Neural progenitor cell (in vitro differentiated cells): ENCODE results near the gene TUBB. TPM values are rescaled to one million over a fixed set of nuclear protein-coding genes. Genes with fewer than 3 reads are reported as not detected.

Source experiments
- DNase-seq: peaks from one replicate; pipeline ENCODE4 v3.0.0-alpha.2; 2016; ENCODE audit warnings: low spot score
- H2AFZ ChIP-seq: fragments of 200-600 bp; sonication (generic); replicated peaks from 2 replicates; pipeline ENCODE4 v1.6.1; 2016; ENCODE audit warnings: antibody characterized with exemption
- H3F3A ChIP-seq: fragments of 200-600 bp; sonication (generic); 2 replicates; pipeline ENCODE4 v1.6.1; 2016; ENCODE audit warnings: antibody characterized with exemption, low read depth
- H3K27ac ChIP-seq: fragments of 200-600 bp; sonication (generic); 2 replicates; pipeline ENCODE4 v1.5.1; 2016; ENCODE audit warnings: mild to moderate bottlenecking
- H3K27me3 ChIP-seq: fragments of 200-600 bp; sonication (generic); 2 replicates; pipeline ENCODE4 v1.6.1; 2016; ENCODE audit warnings: mild to moderate bottlenecking, moderate library complexity
- H3K36me3 ChIP-seq: fragments of 200-600 bp; sonication (generic); 2 replicates; pipeline ENCODE4 v1.5.1; 2016
- H3K4me1 ChIP-seq: fragments of 200-600 bp; sonication (generic); 2 replicates; pipeline ENCODE4 v1.6.1; 2016; ENCODE audit warnings: mixed run types
- H3K4me2 ChIP-seq: fragments of 200-600 bp; sonication (generic); 2 replicates; pipeline ENCODE4 v1.6.1; 2016
- H3K4me3 ChIP-seq: fragments of 200-600 bp; sonication (generic); 2 replicates; pipeline ENCODE4 v1.5.1; 2016
- H3K79me2 ChIP-seq: fragments of 200-600 bp; sonication (generic); 2 replicates; pipeline ENCODE4 v1.6.1; 2016; ENCODE audit warnings: low read depth
- H3K9ac ChIP-seq: fragments of 200-600 bp; sonication (generic); 2 replicates; pipeline ENCODE4 v1.6.1; 2016
- H3K9me3 ChIP-seq: fragments of 200-600 bp; sonication (generic); 2 replicates; pipeline ENCODE4 v1.5.1; 2016; ENCODE audit warnings: low read depth
- H4K20me1 ChIP-seq: fragments of 200-600 bp; sonication (generic); 2 replicates; pipeline ENCODE4 v1.6.1; 2016; ENCODE audit warnings: low read depth
- H3K27ac Mint-ChIP-seq: 3 replicates; pipeline ENCODE4 v1.8.0; 2021; ENCODE audit warnings: mixed read lengths
- H3K27me3 Mint-ChIP-seq: 2 replicates; pipeline ENCODE4 v1.8.0; 2022; ENCODE audit warnings: low read depth, mild to moderate bottlenecking, inconsistent platforms, moderate library complexity, mixed read lengths; ENCODE audit not compliant: insufficient read depth
- H3K36me3 Mint-ChIP-seq: 3 replicates; pipeline ENCODE4 v1.8.0; 2021; ENCODE audit warnings: mixed read lengths
- H3K4me1 Mint-ChIP-seq: 3 replicates; pipeline ENCODE4 v1.8.0; 2021; ENCODE audit warnings: mixed read lengths
- H3K4me3 Mint-ChIP-seq: 3 replicates; pipeline ENCODE4 v1.8.0; 2021; ENCODE audit warnings: mild to moderate bottlenecking, moderate library complexity, mixed read lengths
- H3K9me3 Mint-ChIP-seq: 3 replicates; pipeline ENCODE4 v1.8.0; 2020; ENCODE audit warnings: mixed read lengths
- CTCF ChIP-seq: fragments of 200-600 bp; sonication (generic); IDR thresholded peaks from 2 replicates; pipeline ENCODE4 v1.5.1; 2017; ENCODE audit warnings: antibody characterized with exemption, mild to moderate bottlenecking
- EZH2 ChIP-seq: fragments of 200-600 bp; sonication (generic); IDR thresholded peaks from 2 replicates; pipeline ENCODE4 v1.6.1; 2017; ENCODE audit warnings: antibody characterized with exemption, mild to moderate bottlenecking, moderate library complexity
- EZH2phosphoT487 ChIP-seq: fragments of 200-600 bp; sonication (generic); IDR thresholded peaks from 2 replicates; pipeline ENCODE4 v1.6.1; 2017; ENCODE audit warnings: antibody characterized with exemption
- total RNA-seq: library from RNA; depleted of rRNA; stranded (reverse); fragments of >200 nt; gene quantifications from 2 replicates; pipeline ENCODE4 v1.2.3, GENCODE V29; 2015; ENCODE audit warnings: low replicate concordance

TUBB gene
- total RNA-seq, 1 donor from 2014 or later, result 1,479 TPM

- H3K27ac ChIP-seq, result no peak overlapping the region
- no peak for DNase-seq
- H3K36me3 Mint-ChIP-seq, result peaks cover 14% of the 10 kb centered on the region
- H3F3A ChIP-seq, result peaks cover 30% of the 10 kb centered on the region
- peaks cover 78% of the 10 kb centered on the region for H3K4me1 Mint-ChIP-seq
- peak overlapping the region; percentile 87 for H3K4me3 Mint-ChIP-seq
- peaks cover 57% of the 10 kb centered on the region for H4K20me1 ChIP-seq
- H3K4me1 ChIP-seq, result peaks cover 68% of the 10 kb centered on the region
- H3K79me2 ChIP-seq, result peaks cover 77% of the 10 kb centered on the region
- no peaks in the 10 kb centered on the region for H3K36me3 ChIP-seq
- peak overlapping the region; percentile 89 for H3K27ac Mint-ChIP-seq
- no peaks in the 10 kb centered on the region for H3K27me3 ChIP-seq
- H3K9me3 Mint-ChIP-seq, result no peaks in the 10 kb centered on the region
- H3K9me3 ChIP-seq, result no peaks in the 10 kb centered on the region
- no peak for TF ChIP-seq EZH2phosphoT487
- TF ChIP-seq CTCF, result no peak
- no peak for TF ChIP-seq EZH2
- H2AFZ ChIP-seq, result no peak overlapping the region
- peak overlapping the region; percentile 41 for H3K4me3 ChIP-seq
- peaks cover 9% of the 10 kb centered on the region for H3K27me3 Mint-ChIP-seq
- H3K9ac ChIP-seq, result no peak overlapping the region
- peak overlapping the region; percentile 97 for H3K4me2 ChIP-seq
Observed at GRCh38 chr6:30683980-30684338, 36.2 kb upstream of the TUBB start.

- Histone ChIP-seq H2AFZ (no peak overlapping the region), H3K4me2 (peak overlapping the region; percentile 97), H3K4me1 (peaks cover 65% of the 10 kb centered on the region), H3K4me3 (peak overlapping the region; percentile 41), H3K27me3 (no peaks in the 10 kb centered on the region), H3K9ac (no peak overlapping the region), H3K9me3 (no peaks in the 10 kb centered on the region), H3K27ac (no peak overlapping the region), H3F3A (peaks cover 30% of the 10 kb centered on the region), H3K36me3 (no peaks in the 10 kb centered on the region), H3K79me2 (peaks cover 81% of the 10 kb centered on the region), H4K20me1 (peaks cover 52% of the 10 kb centered on the region)
- no peak for TF ChIP-seq CTCF
- no peak for TF ChIP-seq EZH2phosphoT487
- no peak for TF ChIP-seq EZH2
- H3K27me3 Mint-ChIP-seq, result peaks cover 8% of the 10 kb centered on the region
- peaks cover 11% of the 10 kb centered on the region for H3K36me3 Mint-ChIP-seq
- no peaks in the 10 kb centered on the region for H3K9me3 Mint-ChIP-seq
- H3K27ac Mint-ChIP-seq, result peak overlapping the region; percentile 93
- no peak for DNase-seq
- H3K4me3 Mint-ChIP-seq, result peak overlapping the region; percentile 95
- H3K4me1 Mint-ChIP-seq, result peaks cover 80% of the 10 kb centered on the region
Observed at GRCh38 chr6:30684386-30685156, 35.6 kb upstream of the TUBB start.

DNA sequence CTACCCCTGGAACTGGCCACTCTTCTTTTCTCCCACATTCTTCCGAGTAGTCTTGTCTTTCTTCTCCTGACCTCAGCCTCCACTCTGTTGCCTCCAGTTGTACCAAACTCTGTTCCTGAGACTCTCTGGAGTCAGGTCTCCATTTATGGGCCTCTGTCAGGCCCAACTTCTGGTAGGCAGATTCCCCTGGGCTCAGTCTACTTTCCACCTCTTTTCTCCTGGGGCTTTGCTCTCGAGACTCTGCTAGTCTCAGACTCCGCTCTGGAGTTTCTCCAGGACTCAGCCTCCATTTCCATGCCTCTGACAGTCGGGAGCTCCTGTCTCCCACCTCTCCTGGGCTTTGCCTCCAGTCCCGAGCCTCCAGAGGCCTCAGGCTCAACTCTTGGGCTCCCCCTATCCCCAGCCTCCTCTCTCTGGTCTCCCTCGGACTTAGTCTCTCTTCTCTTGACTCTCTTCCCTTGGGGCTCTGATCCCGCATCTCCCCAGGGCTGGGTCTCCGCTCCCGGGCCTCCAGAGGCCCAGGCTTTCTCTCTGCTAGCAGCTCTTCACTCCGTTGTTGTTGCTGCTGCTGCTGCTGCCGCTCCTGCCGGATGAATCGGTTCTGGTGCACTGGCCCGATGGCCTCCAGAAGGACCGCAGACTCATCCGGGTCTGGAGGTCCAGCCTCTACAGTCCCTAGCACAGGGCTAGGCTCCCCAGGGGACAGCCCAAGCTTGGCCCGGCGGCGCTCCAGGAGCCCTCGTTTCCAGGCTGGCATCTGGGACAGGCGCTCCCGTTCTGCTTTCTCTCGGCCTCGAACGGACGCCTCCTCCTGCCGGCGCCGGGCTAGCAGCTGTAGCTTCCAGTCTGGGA lies 34.8 kb upstream of the TUBB start:
- Histone ChIP-seq H3K27ac (no peak overlapping the region), H3K79me2 (peaks cover 85% of the 10 kb centered on the region)
- peaks cover 80% of the 10 kb centered on the region for H3K4me1 Mint-ChIP-seq

More for the DNA sequence above, 34.8 kb upstream of the TUBB start:
- Histone ChIP-seq H3F3A (peaks cover 30% of the 10 kb centered on the region), H3K9ac (peak overlapping the region; percentile 8), H3K4me1 (peaks cover 65% of the 10 kb centered on the region), H3K9me3 (no peaks in the 10 kb centered on the region), H2AFZ (no peak overlapping the region), H3K27me3 (no peaks in the 10 kb centered on the region), H3K36me3 (no peaks in the 10 kb centered on the region), H4K20me1 (peaks cover 44% of the 10 kb centered on the region), H3K4me2 (peak overlapping the region; percentile 97), H3K4me3 (peak overlapping the region; percentile 90)
- Mint-ChIP-seq H3K27ac (peak overlapping the region; percentile 93), H3K4me3 (peak overlapping the region; percentile 95), H3K9me3 (no peaks in the 10 kb centered on the region), H3K36me3 (peaks cover 9% of the 10 kb centered on the region), H3K27me3 (peaks cover 10% of the 10 kb centered on the region)
- DNase-seq, result no peak
- no peak for TF ChIP-seq EZH2
- no peak for TF ChIP-seq EZH2phosphoT487
- TF ChIP-seq CTCF, result no peak
